Measurements from ENCODE around the gene CD244. TPM values are rescaled to one million over a fixed set of nuclear protein-coding genes. Genes with fewer than 3 reads are reported as not detected.

CD244 gene
- total RNA-seq, 4 donors from 2014 or later = 0.25 to 0.63 (median 0.34) TPM; not detected in 1

DNA sequence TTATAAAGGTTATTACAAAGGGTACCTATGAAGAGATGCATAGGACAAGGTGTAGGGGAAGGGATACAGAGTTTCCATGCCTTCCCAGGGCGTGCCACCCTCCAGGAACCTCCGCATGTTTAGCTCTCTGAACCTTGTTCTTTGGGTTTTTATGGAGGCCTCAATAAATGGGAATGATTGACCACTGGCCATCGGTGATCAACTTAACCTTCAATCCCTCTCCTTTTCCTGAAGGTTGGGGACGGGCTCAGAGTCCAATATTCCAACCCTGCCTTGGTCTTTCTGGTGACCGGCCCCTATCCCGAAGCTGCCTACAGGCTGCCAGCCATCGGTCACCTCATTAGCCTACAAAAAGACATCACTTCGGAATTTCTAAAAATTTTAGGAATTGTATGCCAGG is 11.7 kb downstream of the CD244 start:
- DNase-seq (ENCODE audit: low spot score in 2 of 2) = peak in 1 of 2 donors; percentile 15
- 84 to 89% methylated on average over 8 of the region's 8 CpGs for WGBS, 2 donors
- intact Hi-C loops (cut with DNase I; ENCODE audit: low total_unique reads) = no loop called here
- no peak overlapping the region for H3K4me3 ChIP-seq (ENCODE audit: low read depth, poor library complexity, severe bottlenecking)
- no peak for TF ChIP-seq POLR2A (IDR thresholded peaks at IDR 0.05)
- TF ChIP-seq, protein P1, sequence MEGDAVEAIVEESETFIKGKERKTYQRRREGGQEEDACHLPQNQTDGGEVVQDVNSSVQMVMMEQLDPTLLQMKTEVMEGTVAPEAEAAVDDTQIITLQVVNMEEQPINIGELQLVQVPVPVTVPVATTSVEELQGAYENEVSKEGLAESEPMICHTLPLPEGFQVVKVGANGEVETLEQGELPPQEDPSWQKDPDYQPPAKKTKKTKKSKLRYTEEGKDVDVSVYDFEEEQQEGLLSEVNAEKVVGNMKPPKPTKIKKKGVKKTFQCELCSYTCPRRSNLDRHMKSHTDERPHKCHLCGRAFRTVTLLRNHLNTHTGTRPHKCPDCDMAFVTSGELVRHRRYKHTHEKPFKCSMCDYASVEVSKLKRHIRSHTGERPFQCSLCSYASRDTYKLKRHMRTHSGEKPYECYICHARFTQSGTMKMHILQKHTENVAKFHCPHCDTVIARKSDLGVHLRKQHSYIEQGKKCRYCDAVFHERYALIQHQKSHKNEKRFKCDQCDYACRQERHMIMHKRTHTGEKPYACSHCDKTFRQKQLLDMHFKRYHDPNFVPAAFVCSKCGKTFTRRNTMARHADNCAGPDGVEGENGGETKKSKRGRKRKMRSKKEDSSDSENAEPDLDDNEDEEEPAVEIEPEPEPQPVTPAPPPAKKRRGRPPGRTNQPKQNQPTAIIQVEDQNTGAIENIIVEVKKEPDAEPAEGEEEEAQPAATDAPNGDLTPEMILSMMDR (IDR thresholded peaks at IDR 0.05) = no peak

GRCh38 chr1:160850541-160850940 is 12.1 kb downstream of the CD244 start:
- no peak for DNase-seq (ENCODE audit: low spot score in 2 of 2)
- intact Hi-C loops (cut with DNase I; ENCODE audit: low total_unique reads) = no loop called here
- 78 to 86% methylated on average over 5 of the region's 5 CpGs for WGBS, 2 donors
- H3K4me3 ChIP-seq (ENCODE audit: low read depth, poor library complexity, severe bottlenecking) = no peak overlapping the region
- TF ChIP-seq, protein P1 (IDR thresholded peaks at IDR 0.05) = no peak
- TF ChIP-seq POLR2A (IDR thresholded peaks at IDR 0.05) = no peak

GRCh38 chr1:160846281-160846680 is 16.4 kb downstream of the CD244 start:
- 91 to 92% methylated on average over 12 of the region's 12 CpGs for WGBS, 2 donors

DNA sequence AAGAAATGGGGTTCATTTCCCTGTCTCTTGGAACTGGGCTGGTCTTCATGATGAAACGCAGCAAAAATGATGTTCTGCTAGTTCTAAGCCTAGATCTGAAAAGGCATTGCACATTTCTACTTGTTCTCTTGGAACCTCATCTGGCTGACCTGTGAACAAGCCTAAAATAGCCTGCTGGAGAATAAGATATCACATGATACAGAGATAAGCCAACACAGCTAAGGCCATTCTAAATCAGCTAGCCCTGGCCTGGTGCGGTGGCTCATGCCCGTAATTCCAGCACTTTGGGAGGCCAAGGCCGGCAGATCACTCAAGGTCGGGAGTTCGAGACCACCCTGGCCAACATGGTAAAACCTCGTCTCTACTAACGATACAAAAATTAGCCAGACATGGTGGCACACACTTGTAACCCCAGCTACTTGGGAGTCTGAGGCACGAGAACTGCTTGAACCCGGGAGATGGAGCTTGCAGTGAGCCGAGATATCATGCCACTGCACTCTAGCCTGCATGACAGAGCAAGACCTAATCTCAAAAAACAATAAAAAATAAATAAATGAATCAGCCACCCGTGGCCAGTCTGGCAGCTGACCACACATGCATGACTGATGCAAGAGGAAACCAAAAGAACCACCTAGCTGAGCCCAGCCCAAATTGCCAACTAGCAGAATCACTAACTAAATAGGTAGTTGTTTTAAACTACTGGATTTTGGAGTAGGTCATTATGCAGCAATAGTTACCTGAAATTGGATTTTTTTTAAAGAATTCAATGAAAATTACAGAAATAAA is 18.0 kb downstream of the CD244 start:
- peak in 1 of 2 donors; percentile 42 for DNase-seq (ENCODE audit: low spot score in 2 of 2)
- H3K4me3 ChIP-seq (ENCODE audit: low read depth, poor library complexity, severe bottlenecking) = no peak overlapping the region
- no peak for TF ChIP-seq POLR2A (IDR thresholded peaks at IDR 0.05)
- TF ChIP-seq, protein P1 (IDR thresholded peaks at IDR 0.05) = no peak
- 83 to 86% methylated on average over 12 of the region's 12 CpGs for WGBS, 2 donors
- intact Hi-C loops (cut with DNase I; ENCODE audit: low total_unique reads) = no loop called here

More at GRCh38 chr1:160846281-160846680, 16.4 kb downstream of the CD244 start:
- TF ChIP-seq, protein P1 (IDR thresholded peaks at IDR 0.05) = no peak
- TF ChIP-seq POLR2A (IDR thresholded peaks at IDR 0.05) = no peak
- peak in 1 of 2 donors; percentile 61 for DNase-seq (ENCODE audit: low spot score in 2 of 2)
- intact Hi-C loops (cut with DNase I; ENCODE audit: low total_unique reads) = no loop called here
- no peak overlapping the region for H3K4me3 ChIP-seq (ENCODE audit: low read depth, poor library complexity, severe bottlenecking)

DNA sequence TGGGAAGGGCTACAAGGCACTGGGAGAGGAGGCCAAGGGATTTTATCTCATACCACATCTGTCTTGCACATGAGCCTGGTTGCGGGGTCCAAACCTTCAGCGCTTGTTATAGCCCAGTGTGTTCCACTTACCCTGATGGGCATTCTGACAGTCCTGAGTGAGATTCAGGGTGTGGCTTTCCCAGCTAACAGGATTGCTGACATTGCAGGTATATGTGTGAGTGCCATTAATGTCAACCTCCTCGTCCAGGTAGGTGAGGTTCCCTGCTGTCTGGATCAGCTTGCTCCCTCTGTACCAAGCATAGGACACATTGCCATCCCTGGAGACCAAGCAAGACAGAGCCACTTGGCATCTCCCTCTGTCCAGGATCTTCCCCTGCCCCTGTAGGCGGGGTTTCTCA is 21.6 kb downstream of the CD244 start:
- 68 to 69% methylated on average over 4 of the region's 4 CpGs for WGBS, 2 donors
- intact Hi-C loops (cut with DNase I; ENCODE audit: low total_unique reads) = no loop called here
- no peak for DNase-seq (ENCODE audit: low spot score in 2 of 2)
- TF ChIP-seq, protein P1 (IDR thresholded peaks at IDR 0.05) = no peak
- TF ChIP-seq POLR2A (IDR thresholded peaks at IDR 0.05) = no peak
- no peak overlapping the region for H3K4me3 ChIP-seq (ENCODE audit: low read depth, poor library complexity, severe bottlenecking)
